ENCODE results near the gene SPAG9. TPM values are rescaled to one million over a fixed set of nuclear protein-coding genes. Genes with fewer than 3 reads are reported as not detected.

SPAG9 gene
- total RNA-seq, 1 experiment from 2014 or later, result 77.6 TPM

- ATAC-seq (no peak), DNase-seq (ENCODE audit: low read depth, low spot score) (no peak)
- Histone ChIP-seq H3K79me2 (ENCODE audit: insufficient read depth, low read length) (no peaks in the 10 kb centered on the region), H4K20me1 (ENCODE audit: insufficient read depth) (no peaks in the 10 kb centered on the region), H3K4me3 (replicated peaks in 1 of 2; ENCODE audit: low read depth in 1 of 2, low read length in 2 of 2) (no peak overlapping the region), H3K36me3 (ENCODE audit: control insufficient read depth in 1 of 2, insufficient read depth in 2 of 2, low read length in 2 of 2) (no peaks in the 10 kb centered on the region), H3K9ac (ENCODE audit: low read length) (no peak overlapping the region), H3K4me2 (ENCODE audit: low read length) (no peak overlapping the region), H3K9me2 (ENCODE audit: insufficient read depth) (no peaks in the 10 kb centered on the region), H2AFZ (ENCODE audit: low read depth, low read length, poor library complexity, severe bottlenecking) (no peak overlapping the region), H3K4me1 (ENCODE audit: control insufficient read depth in 1 of 2, insufficient read depth in 2 of 2, low read length in 2 of 2) (peaks cover 3 to 11% of the 10 kb centered on the region in 2 experiments; a peak in 2 of 4 replicates), H3K27me3 (ENCODE audit: insufficient read depth, low read length) (no peaks in the 10 kb centered on the region), H3K27ac (ENCODE audit: low read depth, low read length) (no peak overlapping the region; the same call in 1 of the 2 replicates), H3K9me3 (ENCODE audit: control insufficient read depth in 1 of 2, insufficient read depth in 1 of 2, low read depth in 1 of 2, low read length in 2 of 2) (no peaks in the 10 kb centered on the region)
- POLR2A ChIA-PET, result interaction anchor here (0.7 to 1.2 kb wide), 2 partner anchors 52 to 56 kb away, joined by 4 read pairs; partner anchors contain the start of gene TOB1
- intact Hi-C loops (cut with micrococcal nuclease), result no loop called here
- no TSS peak for BruUV-seq (replicated peaks)
- TF ChIP-seq YY1 (IDR thresholded peaks at IDR 0.05; ENCODE audit: extremely low read depth, insufficient replicate concordance, low read depth, low read length), result no peak
- TF ChIP-seq CEBPB (IDR thresholded peaks at IDR 0.05; ENCODE audit: low read depth), result no peak
- TF ChIP-seq RAD21 (IDR thresholded peaks at IDR 0.05; ENCODE audit: low read depth), result no peak
- no peak for TF ChIP-seq ELF1 (IDR thresholded peaks at IDR 0.05; ENCODE audit: borderline replicate concordance, low read depth)
- TF ChIP-seq JUND (IDR thresholded peaks at IDR 0.05), result no peak
- no peak for TF ChIP-seq EZH2phosphoT487 (IDR thresholded peaks at IDR 0.05; ENCODE audit: borderline replicate concordance)
- TF ChIP-seq SRF (IDR thresholded peaks at IDR 0.05; ENCODE audit: low read depth), result no peak
- no peak for TF ChIP-seq ATF3 (IDR thresholded peaks at IDR 0.05)
- no peak for TF ChIP-seq MAX (IDR thresholded peaks at IDR 0.05)
- no peak for TF ChIP-seq EGR1 (IDR thresholded peaks at IDR 0.05; ENCODE audit: low read depth)
- TF ChIP-seq ZBTB33 (IDR thresholded peaks at IDR 0.05; ENCODE audit: extremely low read depth, insufficient replicate concordance, low read length), result no peak
- TF ChIP-seq ZNF274 (IDR thresholded peaks at IDR 0.05; ENCODE audit: low read depth, low read length), result no peak
- no peak for TF ChIP-seq EZH2 (IDR thresholded peaks at IDR 0.05)
- no peak for TF ChIP-seq SP1 (IDR thresholded peaks at IDR 0.05; ENCODE audit: low read depth)
- CTCF ChIA-PET, result no interaction called here
- RAD21 ChIA-PET (ENCODE audit: low non-redundant PET in 1 of 2, low total read pairs in 2 of 2, uncharacterized antibody in 2 of 2, unreplicated experiment in 2 of 2), result no interaction called here
These were observed 201.8 kb downstream of the SPAG9 start for GRCh38 chr17:50918933-50919296.
